H9 (cell line): Measurements from ENCODE around the gene SERPINE2. TPM values are rescaled to one million over a fixed set of nuclear protein-coding genes. Genes with fewer than 3 reads are reported as not detected.
A peak's percentile ranks its signal among the peaks of the same experiment; 100 is the strongest.

Experiments used
- DNase-seq: peaks from one replicate; pipeline ENCODE4 v3.0.0-alpha.2; 2017
- H2AFZ ChIP-seq: one replicate; pipeline ENCODE4 v1.6.1; 2013; ENCODE audit warnings: mild to moderate bottlenecking, low read length, control low read depth, moderate library complexity
- H2AK5ac ChIP-seq: 2 replicates; pipeline ENCODE4 v1.6.1; 2013; ENCODE audit warnings: low read length, control low read depth, mixed read lengths; ENCODE audit not compliant: insufficient read length
- H2BK120ac ChIP-seq: one replicate; pipeline ENCODE4 v1.6.1; 2013; ENCODE audit warnings: low read depth, mild to moderate bottlenecking, low read length, control low read depth, inconsistent platforms; ENCODE audit not compliant: poor library complexity, severe bottlenecking
- H2BK12ac ChIP-seq: 2 replicates; pipeline ENCODE4 v1.6.1; 2013; ENCODE audit warnings: low read length, control low read depth, mixed read lengths, low read depth; ENCODE audit not compliant: insufficient read length
- H2BK15ac ChIP-seq: 2 replicates; pipeline ENCODE4 v1.6.1; 2013; ENCODE audit warnings: low read depth, low read length, control low read depth
- H2BK20ac ChIP-seq: one replicate; pipeline ENCODE4 v1.6.1; 2013; ENCODE audit warnings: low read depth, mild to moderate bottlenecking, low read length, control low read depth, inconsistent platforms; ENCODE audit not compliant: poor library complexity, severe bottlenecking
- H2BK5ac ChIP-seq: 2 replicates; pipeline ENCODE4 v1.6.1; 2013; ENCODE audit warnings: low read length, control low read depth, mixed read lengths; ENCODE audit not compliant: insufficient read length
- H3K14ac ChIP-seq: 2 replicates; pipeline ENCODE4 v1.6.1; 2013; ENCODE audit warnings: low read length, control low read depth; ENCODE audit not compliant: insufficient read depth
- H3K18ac ChIP-seq: 2 replicates; pipeline ENCODE4 v1.6.1; 2013; ENCODE audit warnings: low read depth, mild to moderate bottlenecking, mixed read lengths, low read length, control low read depth; ENCODE audit not compliant: insufficient read length
- H3K23ac ChIP-seq: 2 replicates; pipeline ENCODE4 v1.6.1; 2013; ENCODE audit warnings: low read length, control low read depth, mixed read lengths, low read depth; ENCODE audit not compliant: insufficient read length
- H3K23me2 ChIP-seq: 2 replicates; pipeline ENCODE4 v1.6.1; 2013; ENCODE audit warnings: low read depth, mild to moderate bottlenecking, mixed read lengths, low read length, control low read depth; ENCODE audit not compliant: insufficient read length, poor library complexity, severe bottlenecking
- H3K27ac ChIP-seq: 2 replicates; pipeline ENCODE4 v1.5.1; 2013; ENCODE audit warnings: low read length, control low read depth, mixed read lengths, low read depth; ENCODE audit not compliant: insufficient read length
- H3K27me3 ChIP-seq: 2 replicates; pipeline ENCODE4 v1.6.1; 2013; ENCODE audit warnings: low read length, control low read depth, inconsistent platforms; ENCODE audit not compliant: insufficient read depth
- H3K4ac ChIP-seq: 2 replicates; pipeline ENCODE4 v1.6.1; 2013; ENCODE audit warnings: low read depth, mild to moderate bottlenecking, control low read depth, inconsistent platforms, low read length, moderate library complexity
- H3K4me1 ChIP-seq: 2 replicates; pipeline ENCODE4 v1.6.1; 2013; ENCODE audit warnings: low read length, control low read depth, inconsistent platforms; ENCODE audit not compliant: insufficient read depth
- H3K4me2 ChIP-seq: 2 replicates; pipeline ENCODE4 v1.6.1; 2013; ENCODE audit warnings: low read length, control low read depth, mixed read lengths; ENCODE audit not compliant: insufficient read length, insufficient read depth
- H3K56ac ChIP-seq: 2 replicates; pipeline ENCODE4 v1.6.1; 2013; ENCODE audit warnings: low read depth, mild to moderate bottlenecking, mixed read lengths, low read length, control low read depth; ENCODE audit not compliant: insufficient read length
- H3K79me1 ChIP-seq: 2 replicates; pipeline ENCODE4 v1.6.1; 2013; ENCODE audit warnings: low read depth, mild to moderate bottlenecking, moderate library complexity, low read length, control low read depth, inconsistent platforms; ENCODE audit not compliant: insufficient read depth, poor library complexity, severe bottlenecking
- H3K79me2 ChIP-seq: 2 replicates; pipeline ENCODE4 v1.6.1; 2013; ENCODE audit warnings: low read length, control low read depth, inconsistent platforms; ENCODE audit not compliant: insufficient read depth
- H3K9ac ChIP-seq: 2 replicates; pipeline ENCODE4 v1.6.1; 2013; ENCODE audit warnings: low read length, control low read depth, mixed read lengths; ENCODE audit not compliant: insufficient read length; ENCODE audit errors: extremely low read depth
- H3K9me3 ChIP-seq: one replicate; pipeline ENCODE4 v1.6.1; 2013; ENCODE audit warnings: low read depth, low read length, inconsistent platforms; ENCODE audit not compliant: control insufficient read depth
- H3T11ph ChIP-seq: one replicate; pipeline ENCODE4 v1.6.1; 2013; ENCODE audit warnings: mild to moderate bottlenecking, low read length, control low read depth, inconsistent platforms
- H4K20me1 ChIP-seq: one replicate; pipeline ENCODE4 v1.6.1; 2013; ENCODE audit not compliant: control insufficient read depth, insufficient read length, insufficient read depth
- H4K5ac ChIP-seq: 2 replicates; pipeline ENCODE4 v1.6.1; 2013; ENCODE audit warnings: low read depth, mild to moderate bottlenecking, mixed read lengths, low read length, control low read depth; ENCODE audit not compliant: insufficient read length
- H4K8ac ChIP-seq: replicated peaks from 2 replicates; pipeline ENCODE4 v1.6.1; 2013; ENCODE audit warnings: low read length, control low read depth, mixed read lengths, low read depth; ENCODE audit not compliant: insufficient read length
- H4K91ac ChIP-seq: 2 replicates; pipeline ENCODE4 v1.6.1; 2013; ENCODE audit warnings: low read depth, mild to moderate bottlenecking, moderate library complexity, mixed read lengths, low read length, control low read depth; ENCODE audit not compliant: insufficient read length
- H3K27ac Mint-ChIP-seq, 3 experiments: 2 replicates in 2 of 3; 3 replicates in 1 of 3; pipeline ENCODE4 v1.8.0; 2020 to 2021; ENCODE audit warnings: mixed read lengths in 3 of 3, mild to moderate bottlenecking in 1 of 3, moderate library complexity in 1 of 3
- H3K27me3 Mint-ChIP-seq: 2 replicates; pipeline ENCODE4 v1.8.0; 2021; ENCODE audit warnings: low read depth, mild to moderate bottlenecking, moderate library complexity, mixed read lengths
- H3K36me3 Mint-ChIP-seq, 3 experiments: 2 replicates in 2 of 3; 3 replicates in 1 of 3; pipeline ENCODE4 v1.8.0; 2020 to 2021; ENCODE audit warnings: low read depth in 3 of 3, mixed read lengths in 3 of 3; ENCODE audit not compliant: insufficient read depth in 1 of 3
- H3K4me1 Mint-ChIP-seq, 2 experiments: 2 replicates each; pipeline ENCODE4 v1.8.0; 2020; ENCODE audit warnings: mixed read lengths in 2 of 2
- H3K4me3 Mint-ChIP-seq, 2 experiments: 2 replicates in 1 of 2; 3 replicates in 1 of 2; pipeline ENCODE4 v1.8.0; 2020 to 2021; ENCODE audit warnings: mild to moderate bottlenecking in 2 of 2, mixed read lengths in 2 of 2, moderate library complexity in 1 of 2
- H3K9me3 Mint-ChIP-seq, 2 experiments: 2 replicates in 1 of 2; 3 replicates in 1 of 2; pipeline ENCODE4 v1.8.0; 2020; ENCODE audit warnings: mild to moderate bottlenecking in 2 of 2, mixed read lengths in 2 of 2, moderate library complexity in 1 of 2
- WGBS: extraction: QIAGEN DNeasy Blood & Tissue Kit; methylation state at CpG from one replicate; pipeline ENCODE4 v1.1.7; 2013; ENCODE audit warnings: missing lambda C conversion rate, low lambda C conversion rate, mixed read lengths; ENCODE audit not compliant: insufficient read length; ENCODE audit errors: extremely low coverage; 5-methylcytosine and 5-hydroxymethylcytosine counted together
- total RNA-seq: library from RNA; stranded (reverse); gene quantifications from 2 replicates; pipeline ENCODE4 v1.2.1, GENCODE V29; 2021
- TF ChIP-seq, protein P1 (sequence below): fragments of 200-600 bp; sonication (generic); conservative IDR thresholded peaks from 3 replicates; pipeline ENCODE4 v1.8.0; 2021; ENCODE audit warnings: antibody characterized with exemption, mild to moderate bottlenecking

The SERPINE2 gene
- total RNA-seq, 1 experiment from 2014 or later, result 40.0 TPM

DNA sequence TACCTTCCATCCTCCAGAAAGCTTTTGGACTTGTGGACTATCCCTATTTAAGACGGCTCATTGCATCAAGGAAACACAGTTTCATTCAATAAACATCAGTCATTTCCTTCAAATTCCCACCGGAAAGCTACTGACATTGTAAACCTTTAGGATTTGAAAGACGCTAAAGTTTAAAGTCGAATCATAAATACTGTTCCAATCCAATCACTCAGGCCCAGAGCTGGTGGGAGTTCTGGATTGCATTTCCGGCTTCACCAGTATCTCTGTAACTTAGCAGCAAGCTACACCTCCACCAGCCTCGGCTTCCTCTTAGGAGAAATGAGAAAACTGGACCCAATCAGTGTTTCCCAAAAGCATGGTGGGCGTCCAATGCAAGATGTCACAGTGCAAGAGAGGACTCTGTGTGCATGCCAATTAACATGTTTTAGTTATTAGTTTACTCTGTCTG, 95.5 kb downstream of the SERPINE2 start:
- Histone ChIP-seq H3K9me3 (no peaks in the 10 kb centered on the region), H3K9ac (peak overlapping the region; percentile 21), H3K23ac (no peak overlapping the region), H3K27me3 (no peaks in the 10 kb centered on the region), H2BK20ac (no peak overlapping the region), H3K27ac (no peak overlapping the region), H3K56ac (no peak overlapping the region), H3K79me2 (peaks cover 25% of the 10 kb centered on the region; the same call in 1 of the 2 replicates), H4K5ac (no peak overlapping the region), H2AK5ac (no peak overlapping the region), H3K4me2 (peak overlapping the region; percentile 60), H3K23me2 (peaks cover 2% of the 10 kb centered on the region), H2BK120ac (no peak overlapping the region), H2AFZ (no peak overlapping the region), H4K8ac (no peak overlapping the region), H2BK5ac (no peak overlapping the region), H2BK12ac (no peak overlapping the region), H4K91ac (no peak overlapping the region), H3K4ac (no peak overlapping the region), H3K4me1 (peaks cover 14% of the 10 kb centered on the region), H3K18ac (no peak overlapping the region), H3K79me1 (peaks cover 10% of the 10 kb centered on the region), H3T11ph (no peak overlapping the region), H3K14ac (no peak overlapping the region), H4K20me1 (no peaks in the 10 kb centered on the region), H2BK15ac (no peak overlapping the region)
- DNase-seq, result no peak
- Mint-ChIP-seq H3K9me3 (no peaks in the 10 kb centered on the region; a peak in 1 of 5 replicates), H3K36me3 (peaks cover 11 to 16% (median 13%) of the 10 kb centered on the region in 3 experiments), H3K4me1 (peaks cover 40 to 44% of the 10 kb centered on the region in 2 experiments), H3K4me3 (peak overlapping the region; percentile 97 to 99), H3K27ac (no peak overlapping the region), H3K27me3 (peaks cover 2% of the 10 kb centered on the region)
- TF ChIP-seq, protein P1, sequence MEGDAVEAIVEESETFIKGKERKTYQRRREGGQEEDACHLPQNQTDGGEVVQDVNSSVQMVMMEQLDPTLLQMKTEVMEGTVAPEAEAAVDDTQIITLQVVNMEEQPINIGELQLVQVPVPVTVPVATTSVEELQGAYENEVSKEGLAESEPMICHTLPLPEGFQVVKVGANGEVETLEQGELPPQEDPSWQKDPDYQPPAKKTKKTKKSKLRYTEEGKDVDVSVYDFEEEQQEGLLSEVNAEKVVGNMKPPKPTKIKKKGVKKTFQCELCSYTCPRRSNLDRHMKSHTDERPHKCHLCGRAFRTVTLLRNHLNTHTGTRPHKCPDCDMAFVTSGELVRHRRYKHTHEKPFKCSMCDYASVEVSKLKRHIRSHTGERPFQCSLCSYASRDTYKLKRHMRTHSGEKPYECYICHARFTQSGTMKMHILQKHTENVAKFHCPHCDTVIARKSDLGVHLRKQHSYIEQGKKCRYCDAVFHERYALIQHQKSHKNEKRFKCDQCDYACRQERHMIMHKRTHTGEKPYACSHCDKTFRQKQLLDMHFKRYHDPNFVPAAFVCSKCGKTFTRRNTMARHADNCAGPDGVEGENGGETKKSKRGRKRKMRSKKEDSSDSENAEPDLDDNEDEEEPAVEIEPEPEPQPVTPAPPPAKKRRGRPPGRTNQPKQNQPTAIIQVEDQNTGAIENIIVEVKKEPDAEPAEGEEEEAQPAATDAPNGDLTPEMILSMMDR, result no peak
- WGBS, result no CpG with 5 or more reads among the region's 7 CpGs
